SK-N-SH (cell line): ENCODE measurements around the gene SORCS3. TPM values are rescaled to one million over a fixed set of nuclear protein-coding genes. Genes with fewer than 3 reads are reported as not detected.

Experiments used
- CTCF ChIA-PET: fragments of 300-600, 350-600 bp; formaldehyde crosslinking; extraction: SDS; loops from one replicate; lab custom pipeline; 2021; lab: Yijun Ruan, JAX
- POLR2A ChIA-PET: fragments of 350-600 bp; sonication (Branson Sonifier 250); formaldehyde crosslinking; extraction: SDS; loops from one replicate; lab custom pipeline; 2020; ENCODE audit warnings: antibody characterized with exemption, inconsistent platforms; lab: Yijun Ruan, JAX
- DNase-seq: peaks from one replicate; pipeline ENCODE4 v3.0.0; 2012
- H2AFZ ChIP-seq: fragments of 200-600 bp; sonication (generic); 2 replicates; pipeline ENCODE4 v1.8.1; 2016; ENCODE audit warnings: antibody characterized with exemption, mild to moderate bottlenecking, low read depth
- H3F3A ChIP-seq: fragments of 200-600 bp; sonication (generic); replicated peaks from 2 replicates; pipeline ENCODE3; 2016; ENCODE audit warnings: antibody characterized with exemption, mild to moderate bottlenecking; ENCODE audit not compliant: insufficient read depth
- H3K27ac ChIP-seq, 2 experiments: fragments of 200-500 bp in 1 of 2; fragments of 200-600 bp in 1 of 2; sonication (Bioruptor generic) in 1 of 2; sonication (generic), shearing (Covaris generic) in 1 of 2; 2 replicates each; pipeline versions ENCODE4 v1.5.1 to v1.6.1; 2014 to 2016; ENCODE audit warnings: low read depth in 2 of 2, inconsistent platforms in 1 of 2, low read length in 1 of 2, mild to moderate bottlenecking in 1 of 2, mixed read lengths in 1 of 2
- H3K27me3 ChIP-seq: fragments of 200-600 bp; sonication (generic), shearing (Covaris generic); 2 replicates; pipeline ENCODE4 v1.6.1; 2016; ENCODE audit warnings: mixed run types; ENCODE audit not compliant: insufficient read depth
- H3K36me3 ChIP-seq, 2 experiments: fragments of 200-500 bp in 1 of 2; fragments of 200-600 bp in 1 of 2; sonication (Bioruptor generic) in 1 of 2; sonication (generic) in 1 of 2; replicated peaks in 1 of 2; 2 replicates each; pipeline versions ENCODE3 to v1.5.1; 2014 to 2016; ENCODE audit warnings: low read length in 1 of 2, mild to moderate bottlenecking in 1 of 2; ENCODE audit not compliant: insufficient read depth in 2 of 2, control insufficient read depth in 1 of 2
- H3K4me1 ChIP-seq, 2 experiments: fragments of 200-500 bp in 1 of 2; fragments of 200-600 bp in 1 of 2; sonication (Bioruptor generic) in 1 of 2; sonication (generic), shearing (Covaris generic) in 1 of 2; 2 replicates each; pipeline versions ENCODE4 v1.5.1 to v1.6.1; 2014 to 2016; ENCODE audit warnings: low read depth in 1 of 2, low read length in 1 of 2, mixed run types in 1 of 2; ENCODE audit not compliant: insufficient read depth in 2 of 2, control insufficient read depth in 1 of 2
- H3K4me2 ChIP-seq: fragments of 200-600 bp; sonication (generic), shearing (Covaris generic); 2 replicates; pipeline ENCODE4 v1.6.1; 2017; ENCODE audit warnings: mixed run types
- H3K4me3 ChIP-seq, 2 experiments: fragments of 200-500 bp in 1 of 2; fragments of 200-600 bp in 1 of 2; sonication (Bioruptor generic) in 1 of 2; sonication (generic), shearing (Covaris generic) in 1 of 2; 2 replicates each; pipeline versions ENCODE4 v1.5.1 to v1.8.1; 2014 to 2016; ENCODE audit warnings: low read depth in 2 of 2, inconsistent platforms in 1 of 2, low read length in 1 of 2, mild to moderate bottlenecking in 1 of 2, mixed read lengths in 1 of 2, moderate library complexity in 1 of 2
- H3K79me2 ChIP-seq: fragments of 200-600 bp; sonication (generic); 2 replicates; pipeline ENCODE4 v1.8.1; 2017; ENCODE audit warnings: mild to moderate bottlenecking; ENCODE audit not compliant: insufficient read depth
- H3K9ac ChIP-seq: fragments of 200-600 bp; sonication (generic); 2 replicates; pipeline ENCODE4 v1.6.1; 2017; ENCODE audit warnings: mixed run types
- H3K9me2 ChIP-seq: fragments of 200-600 bp; sonication (generic); 2 replicates; pipeline ENCODE4 v1.6.1; 2017; ENCODE audit warnings: mixed run types
- H3K9me3 ChIP-seq: fragments of 200-600 bp; sonication (generic); 2 replicates; pipeline ENCODE4 v1.6.1; 2017; ENCODE audit warnings: mixed run types, mild to moderate bottlenecking, moderate library complexity
- H4K20me1 ChIP-seq: fragments of 200-600 bp; sonication (generic); 2 replicates; pipeline ENCODE4 v1.6.1; 2017; ENCODE audit warnings: mild to moderate bottlenecking, mixed run types; ENCODE audit not compliant: insufficient read depth
- CHD2 ChIP-seq: fragments of 150-350 bp; IDR thresholded peaks from 2 replicates; pipeline ENCODE4 v1.6.1; 2018; ENCODE audit warnings: low read length; ENCODE audit not compliant: partially characterized antibody
- EZH2phosphoT487 ChIP-seq: fragments of 200-600 bp; sonication (generic); IDR thresholded peaks from 2 replicates; pipeline ENCODE4 v1.6.1; 2017; ENCODE audit warnings: low read depth, mixed run types, mild to moderate bottlenecking, antibody characterized with exemption, moderate library complexity, borderline replicate concordance
- FOXM1 ChIP-seq: IDR thresholded peaks from 2 replicates; pipeline ENCODE4 v1.4.0; 2012; ENCODE audit warnings: low read depth, mild to moderate bottlenecking
- JUND ChIP-seq: IDR thresholded peaks from 2 replicates; pipeline ENCODE4 v1.4.0; 2012
- MAX ChIP-seq: IDR thresholded peaks from 2 replicates; pipeline ENCODE4 v1.4.0; 2012; ENCODE audit warnings: low read depth
- MEF2A ChIP-seq: IDR thresholded peaks from 2 replicates; pipeline ENCODE4 v1.4.0; 2012; ENCODE audit warnings: low read depth, borderline replicate concordance
- PBX3 ChIP-seq: IDR thresholded peaks from 2 replicates; pipeline ENCODE4; 2012
- POLR2AphosphoS5 ChIP-seq: IDR thresholded peaks from 2 replicates; pipeline ENCODE4 v1.6.1; 2012; ENCODE audit warnings: low read depth, low read length
- REST ChIP-seq: IDR thresholded peaks from 2 replicates; pipeline ENCODE4 v1.6.1; 2012; ENCODE audit warnings: mild to moderate bottlenecking, low read depth, low read length, moderate library complexity
- RFX5 ChIP-seq: IDR thresholded peaks from 2 replicates; pipeline ENCODE4 v1.6.1; 2012; ENCODE audit warnings: mild to moderate bottlenecking, improper control_type of control experiment, low read length
- RXRA ChIP-seq: IDR thresholded peaks from 2 replicates; pipeline ENCODE4 v1.4.0; 2012; ENCODE audit warnings: low read depth, mild to moderate bottlenecking, borderline replicate concordance
- SIN3A ChIP-seq: IDR thresholded peaks from 2 replicates; pipeline ENCODE4 v1.6.1; 2012; ENCODE audit warnings: low read depth, mild to moderate bottlenecking, low read length, moderate library complexity, borderline replicate concordance
- SMC3 ChIP-seq: IDR thresholded peaks from 2 replicates; pipeline ENCODE4 v1.6.1; 2012; ENCODE audit warnings: low read depth, low read length, improper control_type of control experiment
- TAF1 ChIP-seq: IDR thresholded peaks from 2 replicates; pipeline ENCODE4 v1.6.1; 2012; ENCODE audit warnings: low read depth, mild to moderate bottlenecking, low read length, moderate library complexity, borderline replicate concordance
- USF1 ChIP-seq: IDR thresholded peaks from 2 replicates; pipeline ENCODE4 v1.4.0; 2012; ENCODE audit warnings: low read depth, borderline replicate concordance
- WGBS: methylation state at CpG from one replicate; pipeline ENCODE4 v1.1.6; 2017; ENCODE audit warnings: low lambda C conversion rate; 5-methylcytosine and 5-hydroxymethylcytosine counted together
- polyA plus RNA-seq, 3 experiments: library from polyadenylated mRNA; depleted of rRNA; stranded (reverse); fragments of >200 nt; gene quantifications; 2 replicates each; pipeline ENCODE4 v1.2.3, GENCODE V29; 2012

Gene SORCS3
- polyA plus RNA-seq, 1 of the 3 experiments (the other 2 are of a cell fraction): not detected

GRCh38 chr10:104850023-104850422, 208.9 kb downstream of the SORCS3 start:
- Histone ChIP-seq H2AFZ (no peak overlapping the region), H3K9me3 (no peaks in the 10 kb centered on the region), H3F3A (no peaks in the 10 kb centered on the region), H3K27me3 (no peaks in the 10 kb centered on the region), H3K4me1 (no peaks in the 10 kb centered on the region), H3K9me2 (no peaks in the 10 kb centered on the region), H3K79me2 (no peaks in the 10 kb centered on the region), H3K36me3 (no peaks in the 10 kb centered on the region), H4K20me1 (no peaks in the 10 kb centered on the region), H3K9ac (no peak overlapping the region), H3K27ac (no peak overlapping the region), H3K4me3 (no peak overlapping the region), H3K4me2 (no peak overlapping the region)
- WGBS: 32% methylated on average over 5 of the region's 5 CpGs
- ChIA-PET POLR2A (no interaction called here), CTCF (interaction anchor here (1.0 kb wide), 1 partner anchor 49 kb away, joined by 3 read pairs; no protein-coding TSS in a partner anchor)
- TF ChIP-seq MAX (no peak), REST (no peak), RXRA (no peak), JUND (no peak), RFX5 (no peak), SIN3A (no peak), POLR2AphosphoS5 (no peak), USF1 (no peak), MEF2A (no peak), FOXM1 (no peak), PBX3 (no peak), TAF1 (no peak), EZH2phosphoT487 (no peak), CHD2 (no peak), SMC3 (no peak)
- no peak for DNase-seq
